DND-41 (cell line): ENCODE data around the gene SEPHS1.

ENCODE experiments used
- ATAC-seq: fragments of 200-7000 bp; cut with Tn5 transposase; 3 replicates; pipeline ENCODE4 v1.9.1; 2021; ENCODE audit warnings: low read depth; ENCODE audit not compliant: insufficient read depth
- DNase-seq: peaks from one replicate; pipeline ENCODE4 v3.0.0-alpha.2; 2020
- H2AFZ ChIP-seq: 2 replicates; pipeline ENCODE4 v1.6.0; 2012; ENCODE audit warnings: low read depth, low read length
- H3K27ac ChIP-seq: 2 replicates; pipeline ENCODE4 v1.5.1; 2012; ENCODE audit warnings: low read length, inconsistent platforms
- H3K27me3 ChIP-seq: fragments of 200-600 bp; sonication (generic); 2 replicates; pipeline ENCODE4 v1.6.0; 2012; ENCODE audit warnings: low read length, mild to moderate bottlenecking, inconsistent platforms; ENCODE audit not compliant: insufficient read depth, poor library complexity
- H3K36me3 ChIP-seq: 2 replicates; pipeline ENCODE4 v1.5.1; 2012; ENCODE audit warnings: low read length, inconsistent platforms; ENCODE audit not compliant: insufficient read depth
- H3K4me1 ChIP-seq: 2 replicates; pipeline ENCODE4 v1.5.1; 2012; ENCODE audit warnings: mild to moderate bottlenecking, low read length; ENCODE audit not compliant: insufficient read depth
- H3K4me2 ChIP-seq: 2 replicates; pipeline ENCODE4 v1.6.0; 2012; ENCODE audit warnings: mild to moderate bottlenecking, moderate library complexity, low read length, inconsistent platforms; ENCODE audit not compliant: insufficient read depth
- H3K4me3 ChIP-seq, 2 experiments: fragments of 200-600 bp in 1 of 2; shearing (Covaris generic) in 1 of 2; 2 replicates each; pipeline ENCODE4 v1.5.1; 2012 to 2016; ENCODE audit warnings: inconsistent platforms in 2 of 2, low read length in 2 of 2, mild to moderate bottlenecking in 2 of 2, low read depth in 1 of 2, moderate library complexity in 1 of 2
- H3K79me2 ChIP-seq: 2 replicates; pipeline ENCODE4 v1.6.0; 2012; ENCODE audit warnings: low read length, inconsistent platforms; ENCODE audit not compliant: insufficient read depth
- H3K9ac ChIP-seq: 2 replicates; pipeline ENCODE4 v1.6.0; 2012; ENCODE audit warnings: low read depth, mild to moderate bottlenecking, inconsistent platforms, low read length, moderate library complexity
- H3K9me3 ChIP-seq: 2 replicates; pipeline ENCODE4 v1.5.1; 2012; ENCODE audit warnings: low read length, moderate library complexity, mild to moderate bottlenecking, inconsistent platforms; ENCODE audit not compliant: insufficient read depth, severe bottlenecking
- H4K20me1 ChIP-seq: 2 replicates; pipeline ENCODE4 v1.6.0; 2012; ENCODE audit warnings: low read length; ENCODE audit not compliant: insufficient read depth
- EZH2 ChIP-seq: IDR thresholded peaks from 3 replicates; pipeline ENCODE4 v1.6.1; 2012; ENCODE audit warnings: borderline replicate concordance, low read depth, mild to moderate bottlenecking, moderate library complexity, low read length, inconsistent platforms; ENCODE audit not compliant: severe bottlenecking
- TF ChIP-seq, protein P1 (sequence below): IDR thresholded peaks from 2 replicates; pipeline ENCODE4 v1.5.1; 2012; ENCODE audit warnings: borderline replicate concordance, low read length, moderate library complexity, mild to moderate bottlenecking; ENCODE audit not compliant: poor library complexity, severe bottlenecking; ENCODE audit errors: extremely low read depth

The SEPHS1 gene

DNA sequence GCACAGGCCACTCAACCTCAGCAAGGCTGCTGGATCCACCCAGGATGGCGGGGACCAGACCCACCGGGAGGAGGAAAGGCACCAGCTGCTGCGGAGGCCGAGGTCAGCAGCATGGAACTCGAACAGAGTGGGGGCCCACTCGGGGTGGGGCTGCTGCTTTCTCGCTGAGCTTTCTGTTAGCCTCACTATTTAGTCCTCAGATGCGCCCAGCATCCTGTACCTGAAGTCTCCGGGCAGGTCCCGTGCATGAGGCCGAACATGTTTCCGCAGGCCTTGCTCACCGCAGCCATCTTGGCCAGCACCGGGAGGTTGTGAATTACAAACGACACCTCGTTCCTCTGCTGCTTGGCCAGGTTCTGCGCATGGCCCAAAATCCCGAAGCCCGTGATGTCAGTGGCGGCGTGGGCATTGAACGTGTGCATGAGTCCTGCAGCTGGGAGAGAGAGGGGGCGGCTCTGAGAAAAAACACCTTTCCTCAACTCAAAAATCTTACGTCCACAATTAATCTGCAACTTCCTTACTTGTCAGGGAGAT, 25.4 kb downstream of the SEPHS1 start:
- Histone ChIP-seq H3K36me3 (peaks cover 86% of the 10 kb centered on the region), H3K9ac (no peak overlapping the region), H3K4me2 (no peak overlapping the region), H3K27ac (no peak overlapping the region), H3K4me1 (no peaks in the 10 kb centered on the region), H3K27me3 (no peaks in the 10 kb centered on the region), H3K9me3 (no peaks in the 10 kb centered on the region), H3K4me3 (no peak overlapping the region), H2AFZ (no peak overlapping the region), H4K20me1 (no peaks in the 10 kb centered on the region), H3K79me2 (no peaks in the 10 kb centered on the region)
- ATAC-seq (no peak), DNase-seq (no peak)
- TF ChIP-seq, protein P1, sequence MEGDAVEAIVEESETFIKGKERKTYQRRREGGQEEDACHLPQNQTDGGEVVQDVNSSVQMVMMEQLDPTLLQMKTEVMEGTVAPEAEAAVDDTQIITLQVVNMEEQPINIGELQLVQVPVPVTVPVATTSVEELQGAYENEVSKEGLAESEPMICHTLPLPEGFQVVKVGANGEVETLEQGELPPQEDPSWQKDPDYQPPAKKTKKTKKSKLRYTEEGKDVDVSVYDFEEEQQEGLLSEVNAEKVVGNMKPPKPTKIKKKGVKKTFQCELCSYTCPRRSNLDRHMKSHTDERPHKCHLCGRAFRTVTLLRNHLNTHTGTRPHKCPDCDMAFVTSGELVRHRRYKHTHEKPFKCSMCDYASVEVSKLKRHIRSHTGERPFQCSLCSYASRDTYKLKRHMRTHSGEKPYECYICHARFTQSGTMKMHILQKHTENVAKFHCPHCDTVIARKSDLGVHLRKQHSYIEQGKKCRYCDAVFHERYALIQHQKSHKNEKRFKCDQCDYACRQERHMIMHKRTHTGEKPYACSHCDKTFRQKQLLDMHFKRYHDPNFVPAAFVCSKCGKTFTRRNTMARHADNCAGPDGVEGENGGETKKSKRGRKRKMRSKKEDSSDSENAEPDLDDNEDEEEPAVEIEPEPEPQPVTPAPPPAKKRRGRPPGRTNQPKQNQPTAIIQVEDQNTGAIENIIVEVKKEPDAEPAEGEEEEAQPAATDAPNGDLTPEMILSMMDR = no peak
- TF ChIP-seq EZH2 = no peak

GRCh38 chr10:13321576-13321975, 26.5 kb downstream of the SEPHS1 start:
- no peak for ATAC-seq
- Histone ChIP-seq H3K36me3 (peaks cover 79% of the 10 kb centered on the region), H3K9ac (no peak overlapping the region)

GRCh38 chr10:13319166-13319565, 28.9 kb downstream of the SEPHS1 start:
- Histone ChIP-seq H3K4me1 (no peaks in the 10 kb centered on the region), H3K36me3 (peaks cover 57% of the 10 kb centered on the region), H3K79me2 (no peaks in the 10 kb centered on the region), H3K4me2 (no peak overlapping the region), H2AFZ (no peak overlapping the region), H3K9me3 (no peaks in the 10 kb centered on the region), H3K9ac (no peak overlapping the region), H3K4me3 (no peak overlapping the region), H4K20me1 (no peaks in the 10 kb centered on the region), H3K27me3 (no peaks in the 10 kb centered on the region), H3K27ac (no peak overlapping the region)
- DNase-seq (no peak), ATAC-seq (no peak)
- TF ChIP-seq, protein P1 = no peak
- no peak for TF ChIP-seq EZH2

More at GRCh38 chr10:13321576-13321975, 26.5 kb downstream of the SEPHS1 start:
- Histone ChIP-seq H2AFZ (no peak overlapping the region), H3K4me2 (no peak overlapping the region), H3K27ac (no peak overlapping the region), H3K4me1 (no peaks in the 10 kb centered on the region), H3K27me3 (no peaks in the 10 kb centered on the region), H3K79me2 (no peaks in the 10 kb centered on the region), H4K20me1 (no peaks in the 10 kb centered on the region), H3K4me3 (no peak overlapping the region), H3K9me3 (no peaks in the 10 kb centered on the region)
- no peak for TF ChIP-seq EZH2
- TF ChIP-seq, protein P1 = no peak
- DNase-seq = no peak

DNA sequence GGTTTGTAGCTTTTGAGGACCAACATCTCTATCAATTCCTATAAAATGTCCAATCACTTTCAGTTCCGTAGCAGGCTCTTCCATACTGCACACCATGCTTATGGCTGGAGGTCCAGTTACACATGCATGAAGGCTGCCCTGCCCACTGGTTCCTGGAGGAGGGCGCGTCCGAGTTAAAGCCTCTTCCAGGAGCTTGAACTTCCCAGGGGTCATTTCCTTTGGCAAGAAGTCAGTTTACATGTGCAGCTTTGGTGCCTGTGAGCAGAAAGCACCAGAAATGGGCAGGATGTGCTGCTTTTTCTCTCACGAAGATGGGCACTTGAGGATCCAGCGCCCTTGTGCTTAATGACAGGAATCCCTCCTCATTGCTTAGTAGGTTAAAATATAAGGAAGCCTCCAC, 30.6 kb downstream of the SEPHS1 start:
- Histone ChIP-seq H3K27me3 (no peaks in the 10 kb centered on the region), H3K36me3 (peaks cover 40% of the 10 kb centered on the region), H3K9me3 (no peaks in the 10 kb centered on the region), H3K4me3 (no peak overlapping the region), H2AFZ (no peak overlapping the region), H3K79me2 (no peaks in the 10 kb centered on the region), H3K4me1 (no peaks in the 10 kb centered on the region), H3K27ac (no peak overlapping the region), H4K20me1 (no peaks in the 10 kb centered on the region), H3K4me2 (no peak overlapping the region), H3K9ac (no peak overlapping the region)
- no peak for DNase-seq
- TF ChIP-seq, protein P1 = no peak
- TF ChIP-seq EZH2 = no peak
- ATAC-seq = no peak
